ENCODE results near the gene AGBL4.

DNA sequence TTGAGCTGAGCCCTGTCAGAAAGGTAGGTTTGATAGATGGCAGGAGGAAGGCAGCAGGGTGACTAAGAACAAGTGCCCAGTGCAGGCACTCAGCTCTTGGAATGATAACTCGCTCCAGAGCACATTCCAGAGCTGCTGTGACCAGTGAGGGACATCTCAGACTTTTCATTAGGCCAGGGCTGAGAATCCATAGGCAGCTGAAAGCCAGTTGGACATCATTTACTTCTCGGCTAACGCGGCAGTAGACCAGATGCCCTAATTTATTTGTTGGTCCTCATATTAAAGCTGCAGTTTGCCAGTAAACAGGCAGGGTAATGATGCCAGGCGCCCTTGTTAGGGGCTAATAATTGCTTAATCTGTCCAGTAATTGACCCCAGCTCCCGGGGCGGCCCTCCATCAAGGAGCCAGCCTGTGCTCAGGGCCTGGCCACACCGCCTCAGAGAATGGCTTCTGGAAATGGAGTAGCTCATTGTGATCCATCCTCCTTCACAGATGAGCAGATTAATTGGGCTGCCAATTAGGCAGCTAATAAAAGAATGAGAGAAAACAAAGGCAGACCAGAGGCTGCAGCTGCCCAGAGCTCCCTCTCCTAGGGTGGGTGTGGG, 1369.0 kb downstream of the AGBL4 start:
- TF ChIP-seq EP300 (IDR thresholded peaks at IDR 0.05; ENCODE audit: borderline replicate concordance) (no peak), EGR1 (IDR thresholded peaks at IDR 0.05) (no peak), CEBPB (IDR thresholded peaks at IDR 0.05) (no peak)

Measured in Ishikawa (cell line).